HuH-7.5 (cell line): Measurements from ENCODE around the gene STAP2.
"Not testable (repeated sequence)": the region's sequence is repeated elsewhere in the genome, so short reads cannot be mapped to it uniquely, and the experiment has no call there.

Source experiments
- DNase-seq: peaks from one replicate; pipeline ENCODE4 v3.0.0; 2011; ENCODE audit warnings: low spot score

Gene STAP2

GRCh38 chr19:4357921-4358326, 19.3 kb upstream of the STAP2 start:
- DNase-seq, result no peak

- no peak for DNase-seq
Observed at GRCh38 chr19:4357095-4357797, 18.6 kb upstream of the STAP2 start.

DNA sequence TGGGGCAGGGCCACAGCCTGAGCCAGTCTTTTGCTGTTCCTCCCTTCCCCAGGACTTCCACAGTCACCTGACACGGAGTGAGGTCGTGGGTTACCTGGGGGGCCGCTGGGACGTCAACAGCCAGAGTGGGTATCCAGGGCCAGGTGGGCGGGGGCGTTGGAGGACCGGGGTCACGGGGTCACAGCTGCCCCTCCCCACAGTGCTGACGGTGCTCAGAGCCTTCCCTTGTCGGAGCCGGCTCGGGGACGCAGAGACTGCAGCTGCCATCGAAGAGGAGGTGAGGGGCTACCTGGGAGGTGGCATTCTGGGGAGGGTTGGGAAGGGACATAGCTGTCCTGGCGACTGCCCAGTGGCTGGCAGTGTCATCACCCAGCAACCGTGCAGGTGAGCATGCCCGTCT, 16.3 kb upstream of the STAP2 start:
- no peak for DNase-seq

DNA sequence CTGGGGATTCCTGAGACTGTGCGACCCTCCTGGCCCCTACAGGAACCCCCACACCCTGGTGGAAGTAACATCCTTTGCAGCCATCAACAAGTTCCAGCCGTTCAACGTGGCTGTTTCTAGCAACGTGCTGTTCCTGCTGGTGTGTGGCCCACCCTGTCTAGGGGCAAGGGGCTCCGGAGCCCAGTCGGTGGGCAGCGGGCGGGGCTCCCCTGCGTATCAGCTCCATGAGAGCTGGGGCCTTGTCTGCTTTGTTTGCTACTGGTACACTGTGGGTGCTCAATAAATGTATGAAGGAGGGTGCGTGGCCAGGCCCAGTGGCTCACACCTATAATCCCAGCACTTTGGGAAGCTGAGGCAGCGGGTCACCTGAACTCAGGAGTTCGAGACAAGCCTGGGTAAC, 15.7 kb upstream of the STAP2 start:
- DNase-seq, result no peak

GRCh38 chr19:4352701-4353121, 14.1 kb upstream of the STAP2 start:
- DNase-seq, result peak; percentile 80

DNA sequence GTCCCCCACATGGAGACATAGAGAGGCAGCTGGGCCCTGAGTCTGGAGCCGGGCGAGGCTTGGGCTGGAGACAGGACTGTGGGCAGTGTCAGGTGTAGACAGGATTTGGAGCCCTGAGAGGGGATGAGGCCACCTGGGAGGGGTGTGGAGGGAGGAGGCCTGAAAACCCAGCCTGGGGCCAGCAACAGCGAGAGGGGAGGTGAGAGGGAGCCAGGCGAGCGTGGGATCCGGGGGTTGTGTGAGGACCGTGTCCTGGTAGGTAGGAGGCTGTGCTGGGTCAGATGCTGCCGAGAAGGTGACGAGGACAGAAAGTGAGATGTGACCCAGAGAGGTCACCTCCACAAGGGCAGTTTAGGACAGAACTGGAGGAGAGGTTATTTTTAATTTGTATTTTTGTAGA, 12.1 kb upstream of the STAP2 start:
- DNase-seq, result no peak

DNA sequence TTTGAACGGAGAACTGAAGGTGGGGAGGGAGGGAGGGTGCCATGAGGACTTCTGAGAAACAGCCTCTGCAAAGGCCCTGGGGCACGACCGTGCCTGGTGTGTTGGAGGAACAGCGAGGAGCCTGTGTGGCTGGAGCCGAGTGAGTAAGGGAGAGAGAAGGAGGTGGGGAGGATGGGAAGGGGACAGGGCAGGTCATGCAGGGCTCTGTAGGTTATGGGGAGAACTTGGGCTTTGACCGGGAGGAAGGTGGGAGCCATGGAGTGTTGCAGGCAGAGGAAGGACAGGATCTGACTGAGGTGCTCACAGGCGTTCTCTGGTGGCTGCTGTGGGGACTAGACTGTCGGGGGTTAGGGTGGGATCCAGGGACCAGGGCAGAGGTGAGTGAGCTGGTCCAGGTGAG, 11.5 kb upstream of the STAP2 start:
- DNase-seq, result no peak

DNA sequence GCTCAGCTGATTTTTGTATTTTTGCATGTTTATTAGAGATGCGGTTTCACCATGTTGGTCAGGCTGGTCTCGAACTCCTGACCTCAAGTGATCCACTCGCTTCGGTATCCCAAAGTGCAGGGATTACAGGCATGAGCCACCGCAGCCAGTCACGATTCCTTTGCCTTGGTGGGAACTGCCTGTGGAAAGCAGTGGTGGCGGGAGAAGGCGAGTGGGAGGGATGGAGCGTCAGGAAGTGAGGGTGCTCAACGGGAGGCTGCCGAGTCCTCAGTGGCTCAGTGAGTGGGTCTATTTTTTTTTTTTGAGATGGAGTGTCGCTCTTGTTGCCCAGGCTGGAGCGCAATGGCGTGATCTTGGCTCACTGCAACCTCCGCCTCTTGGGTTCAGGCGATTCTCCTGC, 10.6 kb upstream of the STAP2 start:
- not testable (repeated sequence) for DNase-seq

DNA sequence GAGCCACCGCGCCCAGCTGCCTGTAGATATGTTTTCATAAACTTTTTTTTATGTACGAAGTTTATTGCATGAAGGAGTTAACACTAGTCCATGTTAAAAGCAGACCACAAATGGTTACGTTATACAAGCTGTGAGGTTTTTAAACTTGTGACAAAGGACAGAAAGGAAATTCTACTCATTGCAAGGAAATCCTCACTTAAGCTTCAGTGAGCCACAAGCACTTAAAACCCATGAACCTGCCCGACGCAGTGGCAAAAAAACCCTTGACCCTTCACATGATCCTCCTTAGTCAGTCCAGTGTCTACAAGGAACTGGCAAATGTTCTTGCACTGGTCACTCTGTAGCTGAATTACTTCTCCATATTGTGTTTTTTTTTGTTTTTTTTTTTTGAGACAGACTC, 8.9 kb upstream of the STAP2 start:
- DNase-seq, result no peak

DNA sequence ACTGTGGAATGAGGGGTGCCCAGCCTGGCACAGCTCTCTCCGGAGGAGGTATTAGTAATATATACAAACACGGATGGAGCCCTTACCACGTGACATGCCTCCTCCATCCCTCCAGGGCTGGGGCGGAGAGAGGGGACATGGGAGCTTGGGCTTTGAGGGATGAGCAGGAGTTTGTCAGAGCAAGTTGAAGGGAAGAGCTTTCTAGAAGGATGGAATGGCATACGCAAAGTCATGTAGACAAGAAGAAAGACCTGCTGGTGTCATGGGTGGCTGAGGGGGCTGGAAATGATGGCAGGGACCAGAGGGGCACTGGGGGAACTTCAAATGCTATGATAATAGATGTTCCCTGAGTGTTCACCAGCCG, 7.4 kb upstream of the STAP2 start:
- no peak for DNase-seq

GRCh38 chr19:4345342-4346019, 6.9 kb upstream of the STAP2 start:
- DNase-seq, result no peak

DNA sequence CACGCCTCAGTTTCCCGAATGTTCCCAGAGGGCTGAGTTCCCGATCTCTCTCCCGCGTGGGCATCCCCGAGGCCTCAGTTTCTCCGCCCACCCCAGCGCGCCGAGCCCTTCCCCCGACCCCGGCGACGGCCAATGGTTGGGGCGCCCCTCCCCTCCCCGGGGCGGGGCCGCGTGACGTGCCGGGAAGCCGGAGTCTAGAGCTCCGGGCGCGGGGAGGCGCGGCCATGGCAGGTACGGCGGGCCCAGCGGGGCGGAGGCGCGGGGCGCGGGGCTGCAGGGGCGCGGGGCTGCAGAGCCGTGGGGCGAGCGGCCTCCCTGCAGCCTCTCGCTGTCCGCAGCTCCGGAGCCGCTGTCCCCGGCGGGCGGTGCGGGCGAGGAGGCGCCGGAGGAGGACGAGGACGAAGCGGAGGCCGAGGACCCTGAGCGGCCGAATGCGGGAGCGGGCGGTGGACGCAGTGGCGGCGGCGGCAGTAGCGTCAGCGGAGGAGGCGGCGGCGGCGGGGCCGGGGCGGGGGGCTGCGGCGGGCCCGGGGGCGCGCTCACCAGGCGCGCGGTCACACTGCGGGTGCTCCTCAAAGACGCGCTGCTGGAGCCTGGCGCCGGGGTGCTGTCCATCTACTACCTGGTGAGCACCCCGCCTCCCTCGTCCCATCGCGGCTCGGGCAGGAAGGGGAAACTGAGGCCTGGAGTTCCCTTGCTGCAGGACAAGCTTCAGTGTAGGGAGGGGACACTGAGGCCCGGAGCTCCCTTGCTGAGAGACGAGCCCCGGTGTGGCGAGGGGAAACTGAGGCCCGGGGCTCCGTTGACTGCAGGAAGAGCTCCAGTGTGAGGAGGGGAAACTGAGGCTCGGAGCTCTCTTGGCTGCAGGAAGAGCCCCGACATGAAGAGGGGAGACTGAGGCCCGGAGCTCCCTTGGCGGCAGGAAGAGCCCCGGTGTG, 5.0 kb upstream of the STAP2 start, which contains the start of gene MPND:
Gene MPND (plus strand): TSS at position 193 of the 938 bp plus-strand sequence. CDS start 32 bp downstream, at position 225.
- DNase-seq, result peak; percentile 83

DNA sequence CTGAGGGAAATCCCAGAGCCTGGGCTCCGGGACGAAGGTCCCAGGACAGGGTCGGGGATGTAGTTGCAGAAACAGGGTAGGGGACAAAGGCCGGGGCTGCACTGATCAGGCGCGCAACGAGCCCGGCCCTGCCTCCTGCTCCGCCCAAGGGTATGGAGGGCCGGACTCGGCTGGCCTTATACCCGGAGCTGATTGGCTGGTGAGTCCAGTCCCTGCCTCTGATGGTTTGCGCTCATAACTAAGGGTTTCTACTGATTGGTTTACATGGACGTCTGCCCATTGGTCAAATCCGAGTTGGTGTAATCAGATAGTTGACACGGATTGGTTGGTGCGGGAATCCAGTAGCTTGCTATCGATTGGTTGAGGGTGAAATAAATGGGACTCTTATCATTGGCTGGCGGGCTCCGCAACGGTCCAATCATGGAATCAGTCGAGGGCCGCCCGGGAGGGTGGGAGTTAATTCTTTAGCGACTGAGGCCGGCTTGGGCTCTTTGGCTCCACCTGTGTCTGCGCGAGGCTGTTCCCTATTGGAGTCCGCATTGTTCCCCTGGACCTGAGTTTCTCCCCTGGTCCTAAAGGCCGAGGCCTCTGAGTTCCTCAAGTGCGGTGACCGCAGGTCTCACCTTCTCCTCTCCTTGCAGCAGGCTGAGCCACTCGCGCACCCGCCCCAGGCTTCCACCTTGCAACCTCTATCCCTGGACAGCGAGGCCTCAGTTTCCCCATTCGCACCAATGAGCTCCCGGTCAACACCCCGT, 4.2 kb upstream of the STAP2 start:
- peak; percentile 97 for DNase-seq

DNA sequence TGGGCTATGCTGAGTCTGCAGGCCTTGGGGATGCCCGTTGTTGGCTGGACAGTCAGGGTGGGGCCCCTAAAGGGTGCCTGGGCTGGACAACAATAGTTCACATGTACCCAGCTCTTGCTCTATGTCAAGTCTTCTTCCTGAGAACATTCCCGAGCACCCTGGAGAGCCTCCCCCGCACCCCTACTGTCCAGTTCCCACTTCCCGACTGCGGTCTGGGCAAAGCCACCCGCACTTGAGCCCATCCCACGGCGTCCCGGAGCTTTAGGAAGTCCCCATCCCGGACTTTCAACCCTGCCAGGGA, 3.6 kb upstream of the STAP2 start:
- no peak for DNase-seq

DNA sequence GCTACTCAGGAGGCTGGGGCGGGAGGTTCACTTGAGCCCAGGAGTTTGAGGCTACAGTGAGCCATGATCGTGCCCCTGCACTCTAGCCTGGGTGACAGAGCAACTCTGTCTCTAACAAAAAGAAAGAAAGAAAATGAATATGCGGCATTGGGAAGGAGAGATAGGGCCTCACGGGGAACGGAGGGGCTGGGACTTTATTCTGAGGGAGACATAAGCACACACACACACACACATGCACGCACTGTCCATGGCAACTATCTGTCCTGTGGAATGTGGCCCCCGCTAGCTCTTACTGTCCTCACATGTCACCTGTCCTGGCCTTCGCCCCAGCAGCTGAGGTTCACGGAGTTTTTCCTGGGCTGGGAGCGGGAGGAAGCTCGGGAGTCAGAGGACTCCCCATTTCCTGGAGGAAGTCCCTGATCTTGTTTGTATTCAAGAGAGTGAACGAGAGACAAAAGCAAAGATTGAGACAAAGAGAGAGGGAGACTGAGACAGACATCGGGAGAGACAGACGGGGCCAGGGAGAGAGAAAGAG, 654 bp downstream of the STAP2 start:
- no peak for DNase-seq

DNA sequence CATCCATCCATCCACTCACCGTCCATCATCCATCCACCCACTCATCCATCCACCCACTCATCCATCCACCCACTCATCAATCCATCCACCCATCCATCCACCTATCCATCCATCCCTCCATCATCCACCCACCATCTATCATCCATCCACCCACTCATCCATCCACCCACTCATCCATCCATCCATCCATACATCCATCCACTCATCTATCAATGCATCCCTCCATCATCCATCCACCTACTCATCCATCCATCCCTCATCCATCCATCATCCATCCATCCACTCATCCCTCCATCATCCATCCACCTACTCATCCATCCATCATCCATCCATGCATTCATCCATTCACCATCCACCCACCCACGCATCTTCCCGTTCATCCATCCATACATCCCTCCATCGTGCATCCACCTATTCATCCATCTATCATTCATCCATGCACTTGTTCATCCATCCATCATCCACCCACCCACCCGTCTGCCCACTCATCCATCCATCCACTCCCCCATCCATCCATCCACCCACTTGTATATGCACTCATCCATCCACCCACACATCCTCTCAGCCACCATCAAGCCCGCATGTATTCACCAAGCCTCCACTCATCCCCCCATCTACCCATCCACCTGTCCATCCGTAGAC, 3.6 kb downstream of the STAP2 start:
- no peak for DNase-seq

DNA sequence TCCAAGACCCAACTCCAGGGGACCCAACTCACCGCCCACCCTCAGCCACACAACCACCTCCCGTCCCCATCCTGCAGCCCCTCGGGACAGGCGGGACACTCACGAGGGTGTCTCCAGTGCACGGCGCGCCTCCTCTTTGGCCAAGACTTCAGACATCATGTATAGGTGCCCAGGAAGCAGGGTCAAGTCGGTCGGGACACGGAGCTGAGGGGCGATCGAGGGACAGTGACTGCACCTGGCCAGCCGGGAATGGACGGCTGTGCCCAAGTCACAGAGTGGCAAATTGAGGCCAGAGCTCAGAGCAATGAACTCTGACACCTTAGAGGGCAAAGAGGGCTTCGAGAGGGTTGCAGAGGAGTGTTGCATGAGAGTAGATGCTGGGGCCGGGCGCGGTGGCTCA, 8.8 kb downstream of the STAP2 start:
- no peak for DNase-seq

GRCh38 chr19:4328991-4329681, 9.5 kb downstream of the STAP2 start:
- DNase-seq, result not testable (repeated sequence)

- peak; percentile 97 for DNase-seq
Observed at GRCh38 chr19:4328243-4328990, 10.2 kb downstream of the STAP2 start.

DNA sequence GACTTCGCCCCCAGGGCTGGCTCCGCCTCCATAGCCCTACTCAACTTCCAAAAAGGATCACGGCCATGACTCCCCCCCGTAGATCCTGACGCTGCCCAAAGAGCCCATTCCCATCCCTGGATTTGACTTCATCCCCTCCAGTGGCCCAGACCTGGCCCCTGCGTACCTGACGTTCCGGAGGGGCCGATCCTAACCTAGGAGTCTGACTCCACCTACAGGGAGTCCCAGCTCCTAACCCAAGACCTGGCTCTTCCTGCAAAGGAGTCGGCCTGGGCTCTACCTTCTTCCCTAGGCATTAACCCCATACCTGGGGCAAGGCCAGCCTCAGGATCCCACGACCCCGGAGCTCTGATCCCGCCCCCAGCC, 10.8 kb downstream of the STAP2 start:
- DNase-seq, result no peak
